MM.1S (cell line): ENCODE results near the gene TGFB1I1.

ENCODE experiments used
- DNase-seq: peaks from one replicate; pipeline ENCODE4 v3.0.0-alpha.2; 2015
- H2AFZ ChIP-seq: fragments of 300-600 bp; sonication (generic); 2 replicates; pipeline ENCODE4 v1.6.0; 2016; ENCODE audit warnings: antibody characterized with exemption, low read length
- H3F3A ChIP-seq: fragments of 300-600 bp; sonication (generic); 2 replicates; pipeline ENCODE4 v1.6.1; 2016; ENCODE audit warnings: mild to moderate bottlenecking, antibody characterized with exemption, low read length, moderate library complexity, mixed read lengths; ENCODE audit not compliant: insufficient read depth
- H3K27ac ChIP-seq: fragments of 300-600 bp; sonication (generic); 2 replicates; pipeline ENCODE4 v1.5.1; 2016; ENCODE audit warnings: mild to moderate bottlenecking, low read length
- H3K27me3 ChIP-seq: fragments of 300-600 bp; sonication (generic); replicated peaks from 2 replicates; pipeline ENCODE4 v1.6.0; 2016; ENCODE audit warnings: low read length; ENCODE audit not compliant: insufficient read depth
- H3K36me3 ChIP-seq: fragments of 300-600 bp; sonication (generic); replicated peaks from 2 replicates; pipeline ENCODE4 v1.6.1; 2016; ENCODE audit warnings: mild to moderate bottlenecking, low read length, mixed read lengths; ENCODE audit not compliant: insufficient read depth
- H3K4me1 ChIP-seq: fragments of 300-600 bp; sonication (generic); 2 replicates; pipeline ENCODE4 v1.6.1; 2016; ENCODE audit warnings: low read length, mixed read lengths
- H3K4me2 ChIP-seq: fragments of 300-600 bp; sonication (generic); 2 replicates; pipeline ENCODE4 v1.6.0; 2016; ENCODE audit warnings: low read depth, low read length
- H3K4me3 ChIP-seq: fragments of 300-600 bp; sonication (generic); 2 replicates; pipeline ENCODE4 v1.5.1; 2016; ENCODE audit warnings: low read length, mixed read lengths
- H3K79me2 ChIP-seq: fragments of 300-600 bp; sonication (generic); 2 replicates; pipeline ENCODE4 v1.6.1; 2016; ENCODE audit warnings: mixed run types, low read length, mixed read lengths
- H3K9ac ChIP-seq: fragments of 300-600 bp; sonication (generic); 2 replicates; pipeline ENCODE4 v1.6.1; 2016; ENCODE audit warnings: low read length, mixed read lengths
- H3K9me2 ChIP-seq: fragments of 300-600 bp; sonication (generic); replicated peaks from 2 replicates; pipeline ENCODE4 v1.6.1; 2016; ENCODE audit warnings: mild to moderate bottlenecking, low read length, mixed read lengths; ENCODE audit not compliant: insufficient read depth
- H3K9me3 ChIP-seq: fragments of 300-600 bp; sonication (generic); replicated peaks from 2 replicates; pipeline ENCODE4 v1.6.1; 2016; ENCODE audit warnings: mild to moderate bottlenecking, low read length, mixed read lengths; ENCODE audit not compliant: insufficient read depth
- H4K20me1 ChIP-seq: fragments of 300-600 bp; sonication (generic); 2 replicates; pipeline ENCODE4 v1.6.1; 2016; ENCODE audit warnings: mild to moderate bottlenecking, low read length, moderate library complexity, mixed read lengths; ENCODE audit not compliant: insufficient read depth
- CTCF ChIP-seq: fragments of 300-600 bp; sonication (generic); IDR thresholded peaks from 2 replicates; pipeline ENCODE4 v1.5.1; 2016; ENCODE audit warnings: antibody characterized with exemption, low read length, mixed read lengths
- EZH2 ChIP-seq: fragments of 300-600 bp; sonication (generic); optimal IDR thresholded peaks from 2 replicates; pipeline ENCODE3; 2017; ENCODE audit warnings: low read depth, mild to moderate bottlenecking, antibody characterized with exemption, low read length, mixed read lengths
- EZH2phosphoT487 ChIP-seq: fragments of 300-600 bp; sonication (generic); IDR thresholded peaks from 2 replicates; pipeline ENCODE4 v1.6.1; 2018; ENCODE audit warnings: antibody characterized with exemption, low read length

TGFB1I1 gene

GRCh38 chr16:31507617-31507928 lies 35.6 kb downstream of the TGFB1I1 start:
- H3K4me1 ChIP-seq = peaks cover 12% of the 10 kb centered on the region
- no peaks in the 10 kb centered on the region for H3K9me2 ChIP-seq
- no peaks in the 10 kb centered on the region for H3K36me3 ChIP-seq
- no peaks in the 10 kb centered on the region for H4K20me1 ChIP-seq
- no peak overlapping the region; the same call in 1 of the 2 replicates for H3K27ac ChIP-seq
- no peaks in the 10 kb centered on the region for H3K27me3 ChIP-seq
- DNase-seq = peak; percentile 10
- H3K4me2 ChIP-seq = peak overlapping the region; percentile 93
- H3F3A ChIP-seq = no peaks in the 10 kb centered on the region
- TF ChIP-seq EZH2phosphoT487 = no peak
- peaks cover 25% of the 10 kb centered on the region for H3K79me2 ChIP-seq
- peak overlapping the region; percentile 93 for H2AFZ ChIP-seq
- peak overlapping the region; percentile 98 for H3K9ac ChIP-seq
- H3K4me3 ChIP-seq = peak overlapping the region; percentile 100
- no peaks in the 10 kb centered on the region for H3K9me3 ChIP-seq

- TF ChIP-seq EZH2 = no peak
- TF ChIP-seq CTCF = no peak
- no peak for TF ChIP-seq EZH2phosphoT487
- peak; percentile 91 for DNase-seq
- Histone ChIP-seq H3K4me2 (peak within 1 kb of the TSS; percentile 93), H3K9me2 (no peaks in the 10 kb centered on the region), H4K20me1 (no peaks in the 10 kb centered on the region), H3K27ac (peak within 1 kb of the TSS; percentile 51; the same call in 1 of the 2 replicates), H3K36me3 (no peaks in the 10 kb centered on the region), H2AFZ (peak within 1 kb of the TSS; percentile 93), H3K9me3 (no peaks in the 10 kb centered on the region), H3K9ac (peak within 1 kb of the TSS; percentile 98), H3F3A (no peaks in the 10 kb centered on the region), H3K79me2 (peaks cover 25% of the 10 kb centered on the region), H3K27me3 (no peaks in the 10 kb centered on the region), H3K4me1 (peaks cover 12% of the 10 kb centered on the region), H3K4me3 (peak within 1 kb of the TSS; percentile 100)
Measured at GRCh38 chr16:31507929-31508705, 36.2 kb downstream of the TGFB1I1 start, which contains the start of gene RUSF1. Gene RUSF1, minus strand, starts transcription at chr16:31508391. Its CDS starts 18 bp downstream, at chr16:31508373.

- no peak for DNase-seq
- peak overlapping the region; percentile 93 for H2AFZ ChIP-seq
Measured at GRCh38 chr16:31508706-31509195, 36.8 kb downstream of the TGFB1I1 start.

More at GRCh38 chr16:31508706-31509195, 36.8 kb downstream of the TGFB1I1 start:
- Histone ChIP-seq H3K27ac (peak overlapping the region; percentile 51; the same call in 1 of the 2 replicates), H3K4me3 (peak overlapping the region; percentile 100), H3K4me1 (peaks cover 12% of the 10 kb centered on the region), H3K9me2 (no peaks in the 10 kb centered on the region), H3K4me2 (peak overlapping the region; percentile 93), H3K79me2 (peaks cover 25% of the 10 kb centered on the region), H3K9me3 (no peaks in the 10 kb centered on the region), H4K20me1 (no peaks in the 10 kb centered on the region), H3K36me3 (no peaks in the 10 kb centered on the region), H3F3A (no peaks in the 10 kb centered on the region), H3K9ac (peak overlapping the region; percentile 98), H3K27me3 (no peaks in the 10 kb centered on the region)
- no peak for TF ChIP-seq EZH2
- TF ChIP-seq EZH2phosphoT487 = no peak
- TF ChIP-seq CTCF = no peak
